Hepatocyte (in vitro differentiated cells): Measurements from ENCODE around the gene ZNF77.

ENCODE experiments used
- EZH2 ChIP-seq: fragments of 200-600 bp; sonication (generic); IDR thresholded peaks from 2 replicates; pipeline ENCODE4 v1.6.1; 2016; ENCODE audit warnings: antibody characterized with exemption, mild to moderate bottlenecking, borderline replicate concordance
- EZH2phosphoT487 ChIP-seq: fragments of 200-600 bp; sonication (generic); IDR thresholded peaks from one replicate; pipeline ENCODE4 v1.6.1; 2018; ENCODE audit warnings: antibody characterized with exemption, mild to moderate bottlenecking, low read depth, moderate library complexity; ENCODE audit not compliant: unreplicated experiment, severe bottlenecking
- TF ChIP-seq, protein P1 (sequence below): fragments of 200-600 bp; sonication (generic); IDR thresholded peaks from 2 replicates; pipeline ENCODE4 v1.5.1; 2016; ENCODE audit warnings: antibody characterized with exemption, mild to moderate bottlenecking; ENCODE audit not compliant: poor library complexity

GRCh38 chr19:2900296-2901252, 44.2 kb downstream of the ZNF77 start, which contains the start of gene ZNF57:
- TF ChIP-seq, protein P1, sequence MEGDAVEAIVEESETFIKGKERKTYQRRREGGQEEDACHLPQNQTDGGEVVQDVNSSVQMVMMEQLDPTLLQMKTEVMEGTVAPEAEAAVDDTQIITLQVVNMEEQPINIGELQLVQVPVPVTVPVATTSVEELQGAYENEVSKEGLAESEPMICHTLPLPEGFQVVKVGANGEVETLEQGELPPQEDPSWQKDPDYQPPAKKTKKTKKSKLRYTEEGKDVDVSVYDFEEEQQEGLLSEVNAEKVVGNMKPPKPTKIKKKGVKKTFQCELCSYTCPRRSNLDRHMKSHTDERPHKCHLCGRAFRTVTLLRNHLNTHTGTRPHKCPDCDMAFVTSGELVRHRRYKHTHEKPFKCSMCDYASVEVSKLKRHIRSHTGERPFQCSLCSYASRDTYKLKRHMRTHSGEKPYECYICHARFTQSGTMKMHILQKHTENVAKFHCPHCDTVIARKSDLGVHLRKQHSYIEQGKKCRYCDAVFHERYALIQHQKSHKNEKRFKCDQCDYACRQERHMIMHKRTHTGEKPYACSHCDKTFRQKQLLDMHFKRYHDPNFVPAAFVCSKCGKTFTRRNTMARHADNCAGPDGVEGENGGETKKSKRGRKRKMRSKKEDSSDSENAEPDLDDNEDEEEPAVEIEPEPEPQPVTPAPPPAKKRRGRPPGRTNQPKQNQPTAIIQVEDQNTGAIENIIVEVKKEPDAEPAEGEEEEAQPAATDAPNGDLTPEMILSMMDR: no peak
- TF ChIP-seq EZH2 (no peak), EZH2phosphoT487 (no peak)
